ENCODE measurements around the gene EXOC6B.
A peak's percentile ranks its signal among the peaks of the same experiment; 100 is the strongest.

EXOC6B gene

GRCh38 chr2:72154386-72154975 is 671.4 kb downstream of the EXOC6B start:
- DNase-seq = no peak

- no peak for DNase-seq
Observed at GRCh38 chr2:72153924-72154323, 671.9 kb downstream of the EXOC6B start.

GRCh38 chr2:72153026-72153791 is 672.6 kb downstream of the EXOC6B start:
- no peak for DNase-seq

GRCh38 chr2:72150861-72151356 is 674.9 kb downstream of the EXOC6B start:
- DNase-seq = no peak

- peak; percentile 84 for DNase-seq
Observed at GRCh38 chr2:72150157-72150860, 675.5 kb downstream of the EXOC6B start.

- DNase-seq = no peak
Observed at GRCh38 chr2:72149556-72150156, 676.2 kb downstream of the EXOC6B start.

- no peak for DNase-seq
Observed at GRCh38 chr2:72148837-72149555, 676.8 kb downstream of the EXOC6B start.

- DNase-seq = no peak
Observed at GRCh38 chr2:72148003-72148836, 677.6 kb downstream of the EXOC6B start.

- no peak for DNase-seq
Observed at GRCh38 chr2:72147303-72147971, 678.4 kb downstream of the EXOC6B start, which contains the start of gene CYP26B1. Gene CYP26B1, minus strand, starts transcription at chr2:72147862. Its CDS starts 28 bp downstream, at chr2:72147834.

GRCh38 chr2:72146347-72147302 is 679.2 kb downstream of the EXOC6B start:
- no peak for DNase-seq

- DNase-seq = no peak
Observed at GRCh38 chr2:72145658-72146329, 680.0 kb downstream of the EXOC6B start.

GRCh38 chr2:72145289-72145657 is 680.6 kb downstream of the EXOC6B start:
- DNase-seq = no peak

GRCh38 chr2:72144632-72145288 is 681.1 kb downstream of the EXOC6B start:
- no peak for DNase-seq

- no peak for DNase-seq
Observed at GRCh38 chr2:72144274-72144631, 681.6 kb downstream of the EXOC6B start.

GRCh38 chr2:72143441-72144273 is 682.2 kb downstream of the EXOC6B start:
- no peak for DNase-seq

- no peak for DNase-seq
Observed at GRCh38 chr2:72142570-72143440, 683.0 kb downstream of the EXOC6B start.
